OCI-M2 (cell line): ENCODE data around the gene PRX.
"Not testable (repeated sequence)": the region's sequence is repeated elsewhere in the genome, so short reads cannot be mapped to it uniquely, and the experiment has no call there.

Experiments
- DNase-seq: peaks from one replicate; lab custom pipeline; 2025; ENCODE audit not compliant: unreplicated experiment; lab: John Stamatoyannopoulos, UW

Gene PRX

GRCh38 chr19:40413291-40413845 lies at the start of gene PRX:
Gene PRX (minus strand): TSS chr19:40413378. CDS start chr19:40407932, 5,446 bp downstream.
- DNase-seq, result no peak

- no peak for DNase-seq
Measured at GRCh38 chr19:40461669-40462221, 48.6 kb upstream of the PRX start.

- DNase-seq, result no peak
Measured at GRCh38 chr19:40460185-40460584, 47.0 kb upstream of the PRX start.

DNA sequence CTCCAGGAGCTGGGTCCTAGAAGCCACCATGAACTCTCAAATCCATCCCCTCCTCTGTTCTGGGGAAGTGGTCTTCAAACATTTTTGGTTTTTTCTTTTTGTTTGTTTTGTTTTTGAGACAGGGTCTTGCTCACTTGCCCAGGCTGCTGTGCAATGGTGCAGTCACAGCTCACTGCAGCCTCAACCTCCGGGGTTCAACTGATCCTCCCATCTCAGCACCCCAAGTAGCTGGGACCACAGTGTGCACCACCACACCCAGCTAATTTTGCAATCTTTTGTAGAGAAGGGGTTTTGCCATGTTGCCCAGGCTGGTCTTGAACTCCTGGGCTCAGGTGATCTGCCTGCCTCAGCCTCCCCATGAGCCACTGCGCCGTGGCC lies 45.4 kb upstream of the PRX start:
- no peak for DNase-seq

DNA sequence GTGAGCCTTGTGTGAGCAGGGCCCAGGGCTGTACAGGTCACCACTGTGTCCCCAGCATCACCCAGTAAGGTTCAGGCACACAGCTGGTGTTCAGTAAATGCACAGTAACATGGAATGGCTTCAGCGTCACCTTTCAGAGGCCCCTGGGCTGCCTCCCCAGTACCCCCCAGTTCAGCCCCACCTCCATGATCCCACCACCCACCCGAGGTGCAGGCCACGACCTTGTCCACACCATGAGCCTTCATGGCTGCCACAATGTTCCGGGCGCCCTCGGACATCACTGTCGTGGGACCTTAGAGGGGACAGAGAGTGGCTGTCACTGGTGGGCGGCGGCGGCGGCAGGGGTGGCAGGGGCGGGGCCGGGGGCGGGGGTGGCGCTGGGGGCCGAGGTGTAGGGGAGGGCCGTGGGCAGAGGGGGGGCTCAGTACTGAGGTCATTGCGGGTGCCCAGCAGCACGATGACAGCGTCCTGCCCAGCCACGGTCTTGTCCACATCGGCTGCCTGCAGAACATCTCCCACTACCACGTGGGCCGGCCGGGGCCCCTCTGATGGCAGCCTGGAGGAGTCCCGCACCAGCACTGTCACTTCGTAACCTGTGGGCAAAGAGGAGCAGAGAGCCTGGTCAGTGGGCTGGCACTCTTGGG lies 44.9 kb upstream of the PRX start:
- no peak for DNase-seq

DNA sequence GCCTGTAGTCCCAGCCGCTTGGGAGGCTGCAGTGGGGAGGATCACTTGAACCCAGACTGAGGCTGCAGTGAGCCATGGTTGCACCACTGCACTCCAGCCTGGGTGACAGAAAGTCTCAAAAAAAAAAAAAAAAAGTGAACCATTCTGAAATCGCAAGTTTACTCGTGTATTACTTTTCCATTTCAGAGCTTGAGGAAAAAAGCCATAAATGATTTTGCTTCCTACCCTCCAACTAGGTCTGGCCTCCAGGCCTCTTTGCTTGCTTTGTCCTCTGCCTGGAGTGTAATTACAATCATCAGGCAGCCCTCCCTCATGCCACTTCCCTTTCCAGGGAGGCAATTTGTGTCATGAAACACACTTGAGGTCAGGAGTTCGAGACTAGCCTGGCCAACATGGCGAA lies 43.9 kb upstream of the PRX start:
- DNase-seq, result no peak

DNA sequence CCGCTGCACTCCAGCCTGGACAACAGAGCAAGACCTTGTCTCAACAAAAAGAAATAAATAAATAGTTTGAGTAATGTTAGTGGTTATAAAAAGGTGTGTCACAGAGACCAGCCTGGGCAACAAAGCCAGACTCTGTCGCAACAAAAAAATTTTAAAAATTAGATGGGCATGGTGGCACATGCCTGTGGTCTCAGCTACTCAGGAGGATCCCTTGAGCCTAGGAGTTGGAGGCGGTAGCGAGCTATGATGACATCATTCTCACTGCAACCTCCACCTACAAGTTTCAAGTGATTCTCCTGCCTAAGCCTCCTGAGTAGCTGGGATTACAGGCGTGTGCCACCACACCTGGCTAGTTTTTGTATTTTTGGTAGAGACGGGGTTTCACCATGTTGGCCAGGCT lies 40.8 kb upstream of the PRX start:
- DNase-seq, result not testable (repeated sequence)

DNA sequence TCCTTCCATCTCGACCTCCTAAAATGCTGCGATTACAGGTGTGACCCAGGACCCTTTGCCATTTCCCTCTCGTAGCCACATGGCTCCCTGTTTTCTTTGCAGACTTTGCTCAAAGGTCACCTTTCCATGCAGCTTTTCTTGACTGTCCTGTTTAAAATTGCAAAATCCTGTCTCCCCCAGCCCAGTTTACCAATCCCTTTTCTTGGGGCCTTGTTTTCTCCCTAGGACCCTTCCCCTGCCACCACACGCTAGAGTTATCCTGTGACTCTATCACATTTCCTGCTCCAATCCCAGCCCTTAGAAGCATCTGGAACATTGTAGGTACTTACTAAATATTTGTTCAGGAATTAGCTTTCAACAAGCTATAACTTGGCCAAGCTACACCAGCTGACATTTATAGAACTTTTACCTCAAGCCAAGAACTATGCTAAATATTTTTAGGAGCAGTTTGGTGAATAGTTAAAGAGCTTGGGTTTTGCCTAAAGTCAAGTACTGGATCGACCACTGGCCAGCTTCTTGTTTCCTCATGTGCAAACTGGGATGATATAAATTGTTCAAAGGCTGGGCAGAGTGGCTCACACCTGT lies 40.1 kb upstream of the PRX start:
- DNase-seq, result no peak

DNA sequence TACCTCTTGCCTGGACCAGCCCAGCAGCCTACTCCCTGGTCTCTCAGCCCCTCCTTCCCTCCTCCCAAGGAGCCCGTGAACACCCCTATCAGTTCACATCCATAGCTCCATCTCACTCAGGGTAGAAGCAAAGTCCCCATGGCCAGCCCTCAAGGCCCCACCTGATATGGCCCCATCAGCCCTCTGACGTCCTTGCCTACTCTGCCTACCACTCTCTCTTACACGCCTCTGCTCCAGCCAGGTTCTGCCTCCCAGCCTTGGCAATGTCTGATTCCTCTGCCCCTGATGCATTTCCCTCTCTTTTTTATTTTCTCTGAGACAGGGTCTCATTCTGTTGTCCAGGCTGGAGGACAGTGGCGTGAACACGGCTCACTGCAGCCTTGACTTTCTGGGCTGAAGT lies 38.8 kb upstream of the PRX start:
- no peak for DNase-seq

DNA sequence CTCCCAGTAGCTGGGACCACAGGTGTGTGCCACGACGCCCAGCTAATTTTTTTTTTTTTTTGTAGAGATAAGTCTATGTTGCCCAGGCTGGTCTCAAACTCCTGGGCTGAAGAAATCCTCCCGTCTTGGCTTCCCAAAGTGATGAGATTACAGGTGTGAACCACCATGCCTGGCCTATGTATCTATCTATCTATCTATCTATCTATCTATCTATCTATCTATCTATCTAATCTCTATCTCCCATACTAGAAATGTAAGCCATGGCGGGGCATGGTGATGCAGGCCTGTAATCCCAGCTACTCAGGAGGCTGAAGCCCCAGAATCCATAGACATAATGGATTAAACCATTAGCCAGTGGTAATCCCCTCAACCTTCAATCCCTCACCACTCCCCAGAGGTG lies 37.5 kb upstream of the PRX start:
- DNase-seq, result no peak

GRCh38 chr19:40449506-40449905 lies 36.3 kb upstream of the PRX start:
- DNase-seq, result no peak

DNA sequence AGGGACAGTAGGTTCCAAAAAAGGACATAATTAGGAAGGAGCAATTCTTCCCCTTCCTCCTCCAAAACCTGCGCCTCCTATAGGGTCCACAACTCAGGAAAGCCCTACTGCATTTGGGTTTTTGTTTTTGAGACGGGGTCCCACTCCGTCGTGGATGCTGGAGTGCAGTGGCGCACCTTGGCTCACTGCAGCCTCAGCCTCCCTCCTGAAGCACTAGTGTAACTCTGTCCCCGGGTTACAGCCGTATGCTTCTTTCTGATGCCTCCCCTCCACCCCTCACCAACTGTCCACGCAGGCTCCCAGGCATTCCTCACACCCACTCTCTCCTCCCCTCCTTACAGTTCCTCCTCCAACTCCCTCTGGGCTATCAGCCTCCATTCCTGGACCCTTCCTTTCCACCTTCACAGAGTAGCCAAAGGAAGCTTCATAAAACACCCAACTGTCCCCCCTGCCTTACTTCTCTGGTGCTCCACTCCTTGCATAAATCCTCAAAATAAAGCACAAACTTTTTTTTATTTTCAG lies 33.1 kb upstream of the PRX start:
- DNase-seq, result no peak

- no peak for DNase-seq
Measured at GRCh38 chr19:40445780-40446262, 32.6 kb upstream of the PRX start.

GRCh38 chr19:40444825-40445312 lies 31.7 kb upstream of the PRX start:
- DNase-seq, result no peak

- peak; percentile 96 for DNase-seq
Measured at GRCh38 chr19:40444000-40444824, 31.0 kb upstream of the PRX start, which contains the start of gene SERTAD3. Gene SERTAD3 (minus strand): TSS chr19:40444335. CDS start chr19:40442080, 2,255 bp downstream.

- DNase-seq, result peak; percentile 94
Measured at GRCh38 chr19:40443131-40443999, 30.2 kb upstream of the PRX start.

DNA sequence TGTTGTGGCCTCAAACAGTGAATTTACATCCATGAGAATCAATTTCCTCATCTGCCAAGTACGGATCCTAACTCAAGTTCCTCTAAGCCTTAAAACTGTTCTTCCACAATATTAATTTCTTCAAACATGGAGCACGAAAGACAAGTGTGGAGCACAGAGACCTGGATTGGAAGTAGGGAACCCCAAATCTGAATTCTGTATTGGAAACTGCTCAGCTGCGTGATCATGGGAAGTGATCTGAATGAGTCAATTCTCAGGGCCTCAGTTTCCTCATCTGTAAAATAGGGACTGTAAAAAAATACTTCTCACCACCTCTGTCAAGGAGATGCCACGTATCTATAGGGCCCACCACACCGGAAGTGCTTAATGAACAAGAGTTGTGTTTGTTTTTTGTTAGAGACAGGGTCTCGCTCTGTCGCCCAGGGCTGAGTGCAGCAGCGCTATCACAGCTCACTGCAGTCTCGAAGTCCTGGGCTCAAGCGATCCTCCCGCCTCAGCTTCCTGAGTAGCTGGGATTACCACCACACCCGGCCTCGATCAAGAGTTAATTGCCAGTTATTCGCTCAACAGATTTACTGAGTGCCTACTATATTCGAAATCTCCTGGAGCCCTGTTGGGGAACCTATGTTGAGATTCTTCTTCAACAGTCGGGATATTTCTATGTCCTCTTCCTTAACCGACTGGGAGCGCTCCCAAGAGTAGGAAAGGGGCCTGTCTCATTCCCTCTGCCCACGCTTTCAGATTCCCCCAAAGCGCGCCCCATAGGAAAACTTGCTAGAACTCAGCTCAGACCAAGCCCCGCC lies 29.4 kb upstream of the PRX start:
- DNase-seq, result no peak

DNA sequence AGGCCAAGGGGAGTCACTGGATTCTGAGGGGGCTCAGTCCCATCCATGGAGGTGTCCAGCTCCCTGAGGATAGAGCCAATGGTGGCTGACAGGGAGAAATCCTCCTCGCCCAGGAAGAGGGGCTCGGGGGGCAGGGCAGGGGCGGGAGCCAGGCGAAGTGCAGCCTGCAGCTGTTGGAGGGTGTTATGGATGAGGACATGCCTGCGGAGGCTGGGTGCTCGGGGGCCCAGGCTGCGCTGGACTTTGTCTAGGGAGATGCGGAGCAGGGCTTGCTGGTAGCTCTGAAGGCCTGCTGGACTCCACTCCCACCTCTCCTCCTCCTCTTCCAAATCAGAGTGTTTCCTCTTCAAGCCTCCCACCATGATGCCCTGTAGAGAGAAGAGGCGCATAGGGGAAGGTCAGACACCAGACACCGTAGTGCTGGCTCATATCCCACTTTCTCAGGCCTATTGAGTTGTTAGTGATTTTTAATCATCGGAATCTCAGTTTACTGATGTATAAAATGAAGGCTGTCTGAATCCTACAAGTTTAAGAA lies 28.6 kb upstream of the PRX start:
- no peak for DNase-seq

DNA sequence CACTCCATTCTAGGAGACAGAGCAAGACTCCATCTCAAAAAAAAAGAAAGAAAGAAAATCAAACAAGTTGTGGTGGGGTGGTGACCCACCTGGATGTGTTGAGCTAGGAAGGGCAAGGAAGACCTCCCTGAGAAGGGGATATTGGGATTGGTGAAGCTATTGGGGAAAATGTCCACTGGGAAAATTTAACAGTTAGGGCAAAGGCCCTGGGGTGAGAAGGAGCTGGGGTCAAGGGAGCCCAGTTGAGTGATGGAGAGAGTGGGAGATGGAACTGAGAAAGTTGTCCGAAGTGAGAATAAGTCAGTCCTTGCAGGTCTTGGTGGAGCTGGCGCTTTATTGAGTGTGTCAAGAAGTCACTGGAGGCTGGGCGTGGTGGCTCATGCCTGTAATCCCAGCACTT lies 25.1 kb upstream of the PRX start:
- no peak for DNase-seq
